Stimulated activated CD4-positive, alpha-beta T cell treated with anti-CD3 and anti-CD28 coated beads, Interleukin-4, amount 100 ng/mL, for 1 hour (primary cell): ENCODE data around the gene RHBDD1.

Source experiments
- DNase-seq: peaks from one replicate; pipeline ENCODE4 v3.0.0-alpha.2; 2020

Gene RHBDD1

DNA sequence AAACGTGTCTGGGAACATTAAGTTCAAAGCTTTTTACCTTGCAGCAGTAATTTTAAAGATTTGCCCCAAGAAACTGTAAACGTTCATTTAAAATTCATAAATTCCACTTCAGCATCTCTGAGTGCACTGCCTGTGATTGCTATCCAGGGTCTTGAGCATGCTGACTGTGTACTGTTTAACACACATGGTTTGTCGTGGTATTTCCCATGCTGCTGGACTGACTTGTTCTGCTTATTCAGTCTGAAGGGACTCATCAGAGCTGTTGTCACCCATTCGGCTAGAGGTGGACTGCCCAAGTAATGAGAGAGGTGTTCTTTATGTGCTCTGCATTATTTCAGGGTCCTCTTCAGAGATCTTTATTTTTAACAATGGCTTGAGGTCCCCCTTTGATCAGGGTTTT is 53.1 kb downstream of the RHBDD1 start:
- no peak for DNase-seq

DNA sequence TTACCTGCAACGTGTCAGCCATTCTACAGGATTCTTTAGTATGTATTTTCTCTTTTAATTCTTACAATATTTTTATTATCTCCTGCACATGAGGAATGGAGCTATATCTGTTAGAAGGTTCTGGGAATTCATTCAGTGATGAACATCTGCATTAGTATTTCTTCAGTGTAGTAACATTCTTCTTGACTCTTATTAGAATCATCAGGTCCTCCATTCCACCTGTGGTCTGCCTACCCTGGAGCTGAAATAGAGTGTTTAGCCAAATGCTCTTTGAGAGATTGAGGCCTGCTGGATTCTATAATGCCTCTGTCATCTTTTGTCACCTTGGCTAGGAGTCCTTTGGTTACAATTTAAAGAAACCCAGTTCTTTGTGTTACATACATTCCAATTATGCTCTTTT is 54.4 kb downstream of the RHBDD1 start:
- no peak for DNase-seq

DNA sequence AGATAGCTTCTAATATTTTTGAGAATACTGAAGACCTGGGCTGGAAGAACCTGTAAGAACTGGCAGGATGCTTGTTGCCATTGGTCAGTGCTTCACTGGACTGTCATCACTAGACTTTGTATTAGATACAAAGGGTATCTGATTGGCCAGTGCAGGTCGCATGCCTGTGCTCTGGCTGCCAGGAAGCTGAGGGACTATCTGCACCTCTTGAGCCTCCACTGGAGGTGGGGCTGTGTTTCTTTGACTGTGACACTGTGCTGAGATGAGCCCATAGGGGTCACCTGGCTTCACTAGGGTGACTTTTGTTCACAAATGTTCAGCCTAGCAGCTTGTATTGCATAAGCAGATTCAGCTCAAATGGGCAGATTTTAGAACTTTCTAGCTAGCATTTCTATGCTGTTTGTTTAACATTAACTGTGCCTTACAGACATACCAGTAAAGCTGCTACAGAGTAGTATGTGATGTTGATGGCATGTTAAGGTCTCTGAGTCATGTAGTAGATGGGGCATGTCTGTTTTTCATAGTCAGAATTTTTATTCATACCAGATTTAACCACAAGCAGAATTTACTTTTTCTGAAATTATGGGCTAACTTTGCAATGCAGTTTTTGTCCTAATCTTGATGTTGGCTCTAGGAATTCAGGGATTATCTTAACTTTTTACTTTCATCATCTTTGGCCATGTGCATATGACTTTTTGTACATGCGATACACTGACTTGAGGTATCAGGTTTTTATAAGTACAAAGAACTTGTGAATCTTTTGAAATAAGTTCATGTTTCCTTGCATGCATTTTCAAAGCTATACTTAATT is 56.1 kb downstream of the RHBDD1 start:
- no peak for DNase-seq

DNA sequence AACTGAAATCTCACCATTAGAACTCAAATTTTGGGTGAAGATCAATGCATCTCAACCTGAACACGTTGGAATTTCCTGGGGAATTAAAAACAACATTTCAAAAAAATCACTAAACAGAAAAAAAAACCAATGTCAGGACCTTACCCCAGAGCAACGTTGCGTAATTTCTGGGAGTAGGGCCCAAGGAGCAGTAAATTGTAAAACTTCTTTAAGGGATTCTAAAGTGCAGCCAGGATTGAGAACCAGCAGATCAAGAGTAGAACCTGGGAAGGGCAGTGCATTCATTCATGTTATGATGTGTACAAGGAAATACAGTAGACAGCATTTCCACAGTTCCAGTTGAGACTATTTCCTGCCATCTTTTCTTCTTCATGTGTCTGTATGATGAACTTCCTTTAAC is 56.9 kb downstream of the RHBDD1 start:
- DNase-seq = no peak

DNA sequence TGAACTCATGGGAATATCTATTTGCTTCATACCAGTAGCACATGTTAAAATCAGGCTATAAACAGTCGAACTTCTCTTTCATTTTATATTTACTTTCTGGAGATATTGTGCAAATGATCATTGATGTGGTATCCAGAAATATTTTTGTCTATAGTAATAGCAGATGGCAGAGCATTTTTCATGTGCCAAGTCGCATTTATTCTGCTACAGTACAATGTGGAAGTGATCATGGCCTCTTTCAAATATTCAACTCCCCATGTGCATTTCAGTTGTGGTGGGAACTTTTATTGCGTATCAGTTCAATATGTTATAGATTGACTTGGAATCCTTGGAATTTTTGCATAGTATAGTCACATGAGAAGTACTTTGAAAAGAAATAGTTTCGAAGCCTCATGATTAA is 57.4 kb downstream of the RHBDD1 start:
- no peak for DNase-seq

DNA sequence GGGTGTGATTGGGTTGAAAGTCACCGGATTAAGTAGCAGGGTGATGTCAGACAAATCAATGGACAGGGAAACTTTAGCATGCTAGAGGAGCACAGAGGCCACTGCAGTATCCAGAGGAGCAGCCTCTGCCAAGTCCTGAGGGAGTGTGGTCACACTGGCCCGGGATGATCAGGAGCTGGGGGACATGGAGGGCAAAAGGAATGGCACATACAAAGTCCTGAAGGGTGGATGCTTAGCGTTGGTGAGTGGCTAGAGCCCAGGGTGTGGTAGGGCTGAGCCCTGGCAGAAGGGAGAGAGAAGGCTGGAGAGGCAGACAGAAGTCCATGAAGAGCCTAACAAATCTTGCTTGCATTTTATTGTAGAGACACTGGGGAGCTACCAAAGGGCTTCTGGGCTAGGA is 58.9 kb downstream of the RHBDD1 start:
- no peak for DNase-seq

DNA sequence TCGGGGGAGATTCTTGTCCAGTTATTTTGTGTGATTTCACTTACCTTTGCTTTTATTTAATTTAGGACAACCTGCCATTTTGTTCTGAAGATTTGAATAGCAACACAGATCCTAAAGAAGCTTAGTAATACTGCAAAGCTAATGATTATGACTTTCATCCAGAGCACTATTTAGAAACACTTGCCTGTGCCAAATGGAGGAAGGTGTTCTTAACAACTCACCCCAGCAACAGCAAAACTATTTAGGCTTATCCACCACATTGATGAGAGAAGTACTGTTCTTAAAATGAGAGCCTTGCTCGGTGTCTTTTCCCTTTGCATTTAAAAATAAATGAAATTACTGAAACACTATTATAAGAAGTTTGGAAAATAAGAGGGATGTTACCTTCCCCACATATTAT is 59.7 kb downstream of the RHBDD1 start:
- no peak for DNase-seq

DNA sequence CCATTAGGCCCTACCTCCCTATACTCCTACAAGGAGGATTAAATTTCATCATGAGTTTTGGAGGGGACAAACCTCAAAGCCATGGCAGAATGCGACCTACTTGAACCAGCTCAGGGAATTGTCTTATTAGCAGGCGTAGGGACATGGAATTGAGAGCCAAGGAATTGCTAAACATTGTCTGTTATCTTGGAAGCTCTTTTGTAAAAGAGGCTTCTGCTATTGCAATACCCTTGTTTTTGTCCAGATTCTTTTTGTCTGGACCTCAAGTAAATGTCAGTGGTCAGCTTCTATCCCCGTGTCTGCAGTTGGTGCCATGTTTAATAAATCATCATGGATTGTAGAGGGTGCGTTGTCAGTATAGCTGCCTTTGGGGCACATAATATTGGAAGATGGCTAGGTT is 62.3 kb downstream of the RHBDD1 start:
- no peak for DNase-seq

DNA sequence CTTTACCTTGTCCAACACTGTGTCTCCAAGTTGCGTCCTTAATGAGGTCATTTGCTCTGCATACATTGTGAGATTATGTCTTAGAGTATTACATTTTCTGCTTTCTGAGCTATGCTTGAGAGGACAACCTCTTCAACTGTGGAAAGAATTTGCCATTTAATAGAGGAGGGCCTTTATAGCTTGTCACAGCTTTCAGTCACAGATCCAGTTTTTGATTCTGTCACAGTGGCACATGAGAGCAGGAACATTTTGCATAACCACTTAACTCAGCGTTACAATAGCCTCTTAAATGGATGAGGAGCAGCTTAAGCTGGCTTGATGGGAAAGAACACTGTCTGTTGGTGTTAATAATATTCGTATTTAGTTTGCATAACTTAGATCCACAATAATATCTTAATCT is 63.0 kb downstream of the RHBDD1 start:
- DNase-seq = no peak

DNA sequence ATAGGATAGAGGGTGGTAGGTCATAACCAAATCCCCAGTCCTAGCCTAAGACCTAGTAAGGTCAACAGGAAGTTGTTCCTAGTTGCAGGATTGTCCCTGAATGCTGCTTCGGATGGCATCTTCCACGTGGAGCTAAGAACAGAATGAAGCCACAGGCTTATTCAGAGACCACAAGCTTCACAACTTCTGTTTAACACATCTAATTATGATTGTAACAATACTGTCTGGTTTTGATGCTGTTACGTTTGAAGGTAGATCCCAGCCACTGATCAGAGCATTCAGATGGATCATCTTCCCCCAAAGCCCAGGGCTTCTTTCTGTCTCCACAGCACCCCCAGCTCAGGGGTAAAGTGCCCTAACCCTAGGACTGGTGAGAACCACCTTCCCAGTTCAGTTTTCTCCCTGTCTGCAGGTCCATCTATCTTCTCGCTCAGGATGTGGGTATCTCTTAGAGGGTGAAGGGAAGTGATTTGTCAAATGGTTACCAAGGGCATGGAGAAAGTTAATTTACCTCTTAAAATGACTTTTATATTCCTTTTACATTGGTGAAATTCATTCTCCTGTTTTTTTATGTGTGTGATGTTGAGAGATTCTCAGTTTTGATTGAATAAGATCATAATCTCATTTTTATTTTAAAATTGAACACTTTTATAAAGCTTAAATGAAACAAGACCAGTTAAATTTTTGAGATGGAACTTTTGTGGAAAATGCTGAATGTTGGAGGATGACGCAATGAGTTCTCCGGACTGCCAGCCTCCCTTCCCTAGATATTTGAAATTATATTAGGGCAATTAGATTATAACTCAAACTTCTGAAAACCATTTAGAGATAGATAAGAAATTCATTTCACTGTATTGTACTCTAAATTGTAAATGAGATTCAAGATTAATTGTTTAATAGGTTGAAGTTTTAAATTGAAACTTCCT is 66.5 kb downstream of the RHBDD1 start:
- DNase-seq = no peak

DNA sequence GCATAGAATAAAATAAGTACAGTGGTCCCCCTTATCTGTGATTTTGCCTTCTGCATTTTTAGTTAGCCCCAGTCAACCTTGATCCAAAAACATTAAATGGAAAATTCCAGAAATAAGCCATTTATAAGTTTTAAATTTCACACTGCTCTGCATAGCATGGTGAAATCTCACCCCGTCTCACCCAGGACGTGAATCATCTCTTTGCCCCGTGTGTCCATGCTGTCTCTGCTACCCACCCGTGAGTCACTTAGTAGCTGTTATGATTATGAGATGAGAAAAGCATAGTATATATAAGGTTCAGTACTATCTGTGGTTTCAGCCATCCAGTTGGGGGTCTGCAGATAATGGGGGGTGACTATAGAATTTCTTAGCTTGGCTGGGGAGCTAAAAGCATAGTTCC is 67.3 kb downstream of the RHBDD1 start:
- no peak for DNase-seq

DNA sequence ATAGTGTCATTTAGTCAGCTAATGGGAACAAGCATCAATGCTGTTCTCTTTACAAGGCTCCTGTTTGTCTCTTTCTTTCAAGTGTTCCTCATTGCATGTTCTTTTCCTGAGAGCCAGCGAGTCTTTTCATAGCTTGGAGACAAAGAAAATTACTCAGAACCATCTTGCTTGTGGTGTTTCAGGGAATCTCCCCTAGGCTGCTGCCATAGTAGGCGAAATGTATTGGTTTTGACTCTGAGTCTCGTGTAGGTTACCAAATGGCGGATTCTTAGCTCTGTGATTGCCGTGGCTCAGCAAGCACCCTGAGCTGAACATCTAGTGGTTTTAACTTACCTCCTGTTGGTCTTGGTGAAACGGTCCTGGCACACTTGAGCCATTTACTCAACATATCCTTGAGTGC is 68.7 kb downstream of the RHBDD1 start:
- DNase-seq = no peak

DNA sequence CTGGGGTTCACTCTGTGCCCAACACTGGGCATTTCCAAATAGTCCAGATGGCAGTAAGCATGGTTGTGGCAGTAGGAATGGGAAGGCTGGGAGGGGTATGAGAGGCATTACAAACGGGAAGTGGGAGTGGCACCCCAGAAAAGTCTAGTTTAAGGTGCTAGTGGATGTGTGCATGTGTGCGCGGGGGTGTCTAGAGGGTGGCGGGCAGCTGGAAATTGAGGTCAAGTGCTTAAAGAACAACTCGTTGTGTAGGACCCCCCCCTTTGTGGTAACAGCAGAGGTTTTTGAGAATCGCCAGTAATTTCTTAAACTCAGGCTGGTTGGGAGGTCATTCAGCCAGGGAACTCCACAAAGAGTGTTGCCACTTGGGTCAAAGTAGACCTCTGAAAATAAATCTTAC is 69.9 kb downstream of the RHBDD1 start:
- no peak for DNase-seq

DNA sequence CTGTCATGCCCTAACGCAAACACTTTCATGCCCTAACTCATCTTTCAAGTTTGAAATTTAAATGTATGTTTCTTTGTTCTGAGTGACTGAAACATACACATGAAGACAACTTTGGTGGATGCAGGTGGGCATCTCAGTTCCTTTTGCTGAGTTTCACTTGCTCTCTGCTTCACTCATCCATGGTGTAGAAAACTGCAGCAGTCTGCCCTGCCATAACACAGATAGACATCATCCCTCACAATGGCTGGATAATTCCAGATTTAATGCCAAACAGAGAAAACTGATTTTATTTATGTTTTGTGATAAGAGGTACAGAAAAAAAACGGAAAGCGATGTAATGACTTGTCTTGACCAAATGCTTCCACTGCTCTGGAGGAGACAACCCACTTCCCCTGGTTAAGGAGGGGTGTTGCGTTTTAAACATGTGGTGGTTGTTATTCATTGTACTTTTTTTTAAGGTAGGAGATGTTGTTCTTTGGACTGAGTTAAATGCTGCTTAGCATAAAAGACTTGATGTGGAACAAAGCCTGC is 70.4 kb downstream of the RHBDD1 start:
- DNase-seq = no peak

DNA sequence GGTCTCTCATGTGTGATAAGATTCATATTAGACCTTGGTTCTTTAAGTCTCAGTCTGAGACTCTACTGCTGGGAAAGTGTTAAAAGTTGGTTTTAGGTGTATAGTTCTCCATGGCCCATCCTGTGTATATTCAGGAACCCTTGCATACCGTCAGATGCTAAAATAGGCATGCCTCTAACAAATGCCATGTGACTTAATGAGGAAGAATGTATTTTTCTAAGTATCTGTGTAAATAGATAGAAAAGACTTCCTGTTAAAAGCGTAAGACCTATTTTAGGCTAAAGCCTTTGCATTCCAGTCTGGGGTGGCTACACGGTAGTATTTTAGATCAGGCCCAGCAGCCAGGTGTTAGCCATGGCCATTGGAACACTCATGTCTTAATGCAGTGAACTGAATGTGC is 73.3 kb downstream of the RHBDD1 start:
- DNase-seq = no peak

DNA sequence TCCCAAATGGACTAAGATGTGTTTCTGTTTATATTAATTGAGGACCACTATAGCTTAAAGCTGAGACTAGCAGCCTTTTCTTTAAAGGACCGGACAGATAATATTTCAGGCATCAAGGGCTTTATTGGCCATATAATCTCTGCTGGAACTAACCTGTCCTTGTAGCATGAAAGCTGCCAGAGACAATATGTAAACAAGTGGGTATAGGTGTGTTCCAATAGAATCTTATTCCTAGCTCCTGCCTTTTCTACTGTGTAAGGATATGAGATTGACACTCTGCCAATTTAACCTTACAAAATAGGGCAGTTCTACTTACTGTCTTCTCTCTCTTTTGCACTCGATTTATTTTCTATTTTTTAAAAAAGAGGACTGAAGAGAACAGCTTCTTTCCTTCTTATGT is 74.0 kb downstream of the RHBDD1 start:
- DNase-seq = no peak

DNA sequence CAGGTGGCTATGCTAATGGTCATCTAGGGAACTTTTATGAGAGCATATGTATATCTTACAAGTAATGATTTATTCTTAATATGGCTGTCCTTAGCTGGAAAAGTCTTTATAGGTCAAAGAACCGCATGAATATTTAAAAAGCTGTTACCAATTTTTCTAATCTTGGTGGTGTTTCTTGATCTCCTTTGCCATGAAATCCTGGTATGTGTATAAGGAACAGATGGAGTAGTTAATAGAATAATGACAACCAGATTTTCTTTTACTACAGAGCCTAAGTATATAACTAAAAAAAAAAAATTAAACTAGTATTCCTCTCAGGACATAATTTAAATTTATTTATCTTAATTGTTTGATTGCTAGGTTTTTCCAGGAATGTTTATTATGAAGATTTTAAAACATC is 74.5 kb downstream of the RHBDD1 start:
- DNase-seq = no peak

DNA sequence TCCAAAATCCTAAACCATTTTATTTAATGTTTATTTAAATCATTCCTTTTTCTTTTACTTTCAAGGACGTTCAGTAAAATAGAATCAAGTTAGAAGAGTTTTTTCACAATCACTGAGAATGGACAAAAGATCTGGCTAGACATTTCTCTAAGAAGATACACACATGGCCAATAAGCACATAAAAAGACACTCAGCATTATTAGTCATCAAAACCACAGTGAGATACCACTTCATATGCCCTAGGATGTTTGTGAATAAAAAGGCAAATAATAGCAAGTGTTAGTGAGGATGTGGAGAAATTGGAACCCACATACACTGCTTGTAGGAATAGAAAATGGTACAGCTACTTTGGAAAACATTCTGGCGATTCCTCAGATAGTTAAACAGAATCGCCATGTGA is 76.1 kb downstream of the RHBDD1 start:
- DNase-seq = no peak

DNA sequence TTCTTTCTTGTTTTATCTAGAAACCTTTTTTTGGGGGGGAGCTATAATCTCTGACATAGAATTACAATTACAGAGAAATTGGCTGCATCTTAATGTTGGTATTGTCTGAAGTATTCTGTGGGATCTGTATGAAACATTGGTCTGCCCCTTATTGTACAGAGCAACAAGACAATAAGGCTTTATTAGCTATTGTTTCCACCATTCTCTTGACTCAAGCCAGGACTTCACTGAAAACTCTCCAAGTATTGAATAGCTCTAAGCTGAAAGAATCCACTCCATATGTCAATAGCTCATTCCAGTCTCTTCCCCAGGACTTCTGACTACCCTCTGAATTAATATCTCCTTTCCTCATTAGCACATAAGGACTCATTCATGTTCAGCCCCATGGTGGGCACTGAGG is 77.8 kb downstream of the RHBDD1 start:
- no peak for DNase-seq

DNA sequence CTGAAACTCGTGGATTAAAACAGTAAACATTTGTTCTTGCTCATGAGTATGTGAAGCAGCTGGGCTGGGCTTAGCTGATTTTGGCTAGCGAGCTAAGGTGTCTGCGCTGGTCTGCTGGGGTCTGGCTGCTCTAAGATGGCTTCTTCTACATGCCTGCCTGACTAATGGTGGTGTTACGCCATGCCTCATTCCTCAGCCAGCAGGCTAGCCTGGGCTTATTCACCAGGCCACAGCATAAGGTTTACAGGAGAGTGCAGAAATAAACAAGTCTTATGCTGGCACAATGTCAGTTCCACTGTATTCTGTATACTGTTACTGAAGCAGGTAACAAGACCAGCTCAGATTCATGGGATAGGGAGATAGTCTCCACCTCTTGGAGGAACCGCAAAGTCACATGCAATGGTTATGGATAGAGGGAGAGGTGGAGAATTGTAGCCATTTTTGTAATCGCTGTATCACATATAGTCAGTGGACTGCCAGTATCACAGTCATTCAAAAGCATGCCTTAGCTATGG is 80.0 kb downstream of the RHBDD1 start:
- DNase-seq = no peak

DNA sequence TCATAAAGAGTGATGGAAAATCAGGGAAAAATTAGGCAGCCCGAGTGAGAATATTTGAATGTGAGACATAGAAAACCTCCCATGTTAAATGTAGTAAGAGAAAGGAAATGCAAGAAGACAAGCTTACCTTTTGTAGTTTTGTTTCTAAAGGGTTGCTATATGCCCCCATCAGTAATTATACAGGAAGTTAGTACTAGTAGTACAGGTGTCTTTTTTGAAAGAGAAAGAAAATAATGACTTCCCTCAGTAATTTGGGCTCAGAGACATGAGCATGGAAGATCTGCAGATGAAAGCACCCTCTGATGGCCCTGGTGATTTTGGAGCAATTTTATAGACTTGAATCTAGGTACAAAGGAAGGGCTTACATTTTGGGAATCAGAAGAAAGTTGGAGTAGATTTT is 80.8 kb downstream of the RHBDD1 start:
- DNase-seq = no peak

DNA sequence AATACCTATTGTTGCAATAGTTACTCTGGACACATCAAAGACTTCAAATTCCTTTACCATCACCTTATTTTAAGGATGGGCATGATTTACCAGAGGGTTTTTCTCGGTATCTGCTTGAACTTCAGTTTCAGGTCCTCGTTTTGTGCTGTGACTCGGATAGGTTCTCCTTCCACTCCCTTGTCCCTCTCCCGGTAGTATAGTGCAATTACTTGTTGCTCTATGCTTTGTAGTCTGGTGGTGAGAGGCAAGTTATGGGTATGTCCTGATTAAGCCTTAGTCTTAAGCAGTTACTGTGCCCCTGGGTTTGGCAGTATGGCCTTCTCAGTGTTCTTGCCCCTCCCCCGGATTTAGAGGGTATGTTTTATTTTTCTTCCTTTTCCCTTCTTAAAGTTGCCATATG is 96.6 kb downstream of the RHBDD1 start:
- no peak for DNase-seq

DNA sequence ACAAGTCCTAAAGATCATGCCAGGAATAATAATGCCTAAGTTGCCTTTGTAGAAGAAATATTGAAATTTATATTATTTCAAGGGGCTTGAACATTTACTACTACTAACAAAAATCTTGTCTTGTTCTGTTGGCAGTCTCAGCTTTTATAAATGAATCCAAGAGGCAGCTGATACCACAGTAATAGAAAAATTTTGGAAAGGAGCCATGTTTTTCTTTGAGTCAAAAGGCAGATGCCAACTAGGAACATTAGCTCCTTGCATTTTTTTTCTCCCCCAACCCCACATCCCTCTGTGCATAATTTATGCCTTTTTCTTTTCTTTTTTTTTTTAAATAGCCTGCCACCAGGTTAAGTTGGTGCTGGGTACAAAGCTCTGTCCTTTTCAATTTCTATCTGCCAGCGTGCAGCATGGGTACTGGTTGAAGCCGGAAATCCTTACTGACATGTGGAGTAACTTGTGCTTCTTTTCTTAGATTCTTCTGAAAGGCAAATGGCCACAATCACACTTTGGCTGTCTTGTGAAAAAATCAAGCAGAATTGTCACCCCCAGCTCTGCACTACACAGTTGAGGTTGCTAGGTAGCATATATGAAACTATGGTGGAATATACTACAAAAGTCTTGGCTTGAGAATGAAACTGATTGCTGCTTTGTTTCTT is 98.8 kb downstream of the RHBDD1 start:
- DNase-seq = no peak
